Chondrocyte (in vitro differentiated cells): ENCODE results near the gene EMILIN2. TPM values are rescaled to one million over a fixed set of nuclear protein-coding genes. Genes with fewer than 3 reads are reported as not detected.

Source experiments
- DNase-seq: peaks from one replicate; pipeline ENCODE4 v3.0.0; 2021; ENCODE audit warnings: mixed read lengths, low spot score
- H3K27ac Mint-ChIP-seq: one replicate; pipeline ENCODE4 v1.8.0; 2021; ENCODE audit warnings: mild to moderate bottlenecking, moderate library complexity, mixed read lengths; ENCODE audit not compliant: unreplicated experiment
- H3K27me3 Mint-ChIP-seq: 2 replicates; pipeline ENCODE4 v1.8.0; 2021; ENCODE audit warnings: low read depth, mixed read lengths
- H3K36me3 Mint-ChIP-seq: 2 replicates; pipeline ENCODE4 v1.8.0; 2021; ENCODE audit warnings: low read depth, mixed read lengths
- H3K4me1 Mint-ChIP-seq: 2 replicates; pipeline ENCODE4 v1.8.0; 2021; ENCODE audit warnings: low read depth, mild to moderate bottlenecking, mixed read lengths
- H3K4me3 Mint-ChIP-seq: one replicate; pipeline ENCODE4 v1.8.0; 2021; ENCODE audit warnings: mild to moderate bottlenecking, moderate library complexity, mixed read lengths; ENCODE audit not compliant: unreplicated experiment
- H3K9me3 Mint-ChIP-seq: 2 replicates; pipeline ENCODE4 v1.8.0; 2021; ENCODE audit warnings: low read depth, mixed read lengths
- total RNA-seq: library from RNA; stranded (reverse); gene quantifications from 3 replicates; pipeline ENCODE4 v1.2.1, GENCODE V29; 2021
- TF ChIP-seq, protein P1 (sequence below): fragments of 200-600 bp; sonication (generic); IDR thresholded peaks from 2 replicates; pipeline ENCODE4 v1.5.0; 2021; ENCODE audit warnings: antibody characterized with exemption, mild to moderate bottlenecking, moderate library complexity

The EMILIN2 gene
- total RNA-seq, 1 donor from 2014 or later = 9.9 TPM

DNA sequence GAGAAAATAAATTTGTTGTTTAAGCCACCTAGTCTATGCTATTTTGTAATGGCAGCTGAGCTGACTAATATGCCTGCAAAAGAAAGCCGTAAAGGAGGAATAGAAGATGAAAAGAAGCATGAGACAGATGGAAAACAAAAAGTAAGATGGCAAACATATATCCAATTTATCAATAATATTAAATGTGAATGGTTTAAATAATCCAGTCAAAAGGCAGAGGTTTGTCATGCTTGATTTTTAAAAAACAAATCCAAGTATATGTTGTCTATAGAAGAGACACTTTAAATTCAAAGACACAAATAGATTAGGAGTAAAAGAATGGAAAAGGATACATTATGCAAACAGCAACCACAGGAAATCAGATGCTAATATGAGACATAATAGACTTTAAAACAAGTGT lies 35.4 kb upstream of the EMILIN2 start:
- H3K9me3 Mint-ChIP-seq = peaks cover 39% of the 10 kb centered on the region
- H3K4me1 Mint-ChIP-seq = peaks cover 2% of the 10 kb centered on the region
- no peak for DNase-seq
- peaks cover 12% of the 10 kb centered on the region for H3K36me3 Mint-ChIP-seq
- H3K4me3 Mint-ChIP-seq = no peak overlapping the region
- no peak overlapping the region for H3K27ac Mint-ChIP-seq
- TF ChIP-seq, protein P1, sequence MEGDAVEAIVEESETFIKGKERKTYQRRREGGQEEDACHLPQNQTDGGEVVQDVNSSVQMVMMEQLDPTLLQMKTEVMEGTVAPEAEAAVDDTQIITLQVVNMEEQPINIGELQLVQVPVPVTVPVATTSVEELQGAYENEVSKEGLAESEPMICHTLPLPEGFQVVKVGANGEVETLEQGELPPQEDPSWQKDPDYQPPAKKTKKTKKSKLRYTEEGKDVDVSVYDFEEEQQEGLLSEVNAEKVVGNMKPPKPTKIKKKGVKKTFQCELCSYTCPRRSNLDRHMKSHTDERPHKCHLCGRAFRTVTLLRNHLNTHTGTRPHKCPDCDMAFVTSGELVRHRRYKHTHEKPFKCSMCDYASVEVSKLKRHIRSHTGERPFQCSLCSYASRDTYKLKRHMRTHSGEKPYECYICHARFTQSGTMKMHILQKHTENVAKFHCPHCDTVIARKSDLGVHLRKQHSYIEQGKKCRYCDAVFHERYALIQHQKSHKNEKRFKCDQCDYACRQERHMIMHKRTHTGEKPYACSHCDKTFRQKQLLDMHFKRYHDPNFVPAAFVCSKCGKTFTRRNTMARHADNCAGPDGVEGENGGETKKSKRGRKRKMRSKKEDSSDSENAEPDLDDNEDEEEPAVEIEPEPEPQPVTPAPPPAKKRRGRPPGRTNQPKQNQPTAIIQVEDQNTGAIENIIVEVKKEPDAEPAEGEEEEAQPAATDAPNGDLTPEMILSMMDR = no peak
- no peaks in the 10 kb centered on the region for H3K27me3 Mint-ChIP-seq

DNA sequence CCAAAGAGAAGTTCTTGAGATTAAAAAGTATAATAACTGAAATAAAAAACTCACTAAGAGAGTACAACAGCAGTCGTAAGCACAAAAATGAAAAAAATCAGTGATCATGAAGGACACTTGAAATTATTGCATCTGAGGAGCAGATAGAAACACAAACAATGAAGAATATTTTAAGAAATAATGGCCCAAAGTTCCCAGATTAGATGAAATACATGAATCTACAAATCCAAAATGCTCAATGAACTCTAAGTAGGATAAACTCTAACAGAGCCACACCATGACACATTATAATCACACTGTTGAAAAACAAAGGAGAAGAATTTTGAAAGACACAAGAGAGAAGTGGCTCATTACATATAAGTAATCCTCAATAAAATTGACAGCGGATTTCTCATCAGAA lies 31.9 kb upstream of the EMILIN2 start:
- Mint-ChIP-seq H3K4me3 (no peak overlapping the region), H3K27ac (no peak overlapping the region), H3K9me3 (peaks cover 45% of the 10 kb centered on the region), H3K36me3 (peaks cover 10% of the 10 kb centered on the region), H3K27me3 (no peaks in the 10 kb centered on the region), H3K4me1 (no peaks in the 10 kb centered on the region)
- TF ChIP-seq, protein P1 = no peak
- no peak for DNase-seq

DNA sequence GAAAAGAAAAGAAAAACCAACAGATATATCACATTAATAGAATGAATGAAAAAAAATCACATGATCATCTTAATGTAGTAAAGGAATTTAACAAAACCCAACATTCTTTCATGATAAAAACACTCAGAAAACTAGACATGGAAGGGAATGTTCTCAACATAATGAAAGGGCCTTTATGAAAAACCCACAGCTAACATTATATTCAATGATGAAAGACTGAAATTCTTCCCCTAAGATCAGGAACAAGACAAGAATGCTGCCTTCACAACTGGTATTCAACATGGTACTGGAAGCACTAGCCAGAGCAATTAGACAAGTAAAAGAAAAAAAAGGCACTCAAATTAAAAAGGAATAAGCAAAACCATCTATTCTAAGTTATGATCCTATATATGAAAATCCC lies 28.5 kb upstream of the EMILIN2 start:
- no peak for DNase-seq
- H3K27ac Mint-ChIP-seq = no peak overlapping the region
- TF ChIP-seq, protein P1 = no peak
- H3K36me3 Mint-ChIP-seq = peaks cover 5% of the 10 kb centered on the region
- no peaks in the 10 kb centered on the region for H3K4me1 Mint-ChIP-seq
- H3K4me3 Mint-ChIP-seq = no peak overlapping the region
- peaks cover 19% of the 10 kb centered on the region for H3K9me3 Mint-ChIP-seq
- peaks cover 3% of the 10 kb centered on the region for H3K27me3 Mint-ChIP-seq

DNA sequence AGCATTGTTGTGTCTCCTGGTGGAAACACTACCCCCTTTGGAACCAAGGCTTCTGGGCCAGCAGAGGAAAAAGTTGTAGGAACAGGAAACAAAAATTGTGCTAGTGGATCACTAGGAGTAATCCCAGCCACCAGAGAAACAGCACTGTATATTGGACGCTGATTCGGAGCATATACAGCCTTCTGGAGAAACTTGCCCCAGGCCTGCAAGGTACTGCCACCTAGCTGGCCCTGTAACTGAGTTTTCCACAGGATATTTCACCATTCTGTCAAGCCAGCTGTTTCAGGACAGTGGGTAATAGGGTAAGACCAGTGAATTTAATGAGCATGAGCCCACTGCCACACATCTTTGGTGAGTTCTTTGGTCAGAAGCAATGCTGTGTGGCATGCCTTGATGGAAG lies 25.1 kb upstream of the EMILIN2 start:
- H3K27ac Mint-ChIP-seq = no peak overlapping the region
- DNase-seq = no peak
- no peaks in the 10 kb centered on the region for H3K4me1 Mint-ChIP-seq
- no peaks in the 10 kb centered on the region for H3K36me3 Mint-ChIP-seq
- no peak overlapping the region for H3K4me3 Mint-ChIP-seq
- H3K9me3 Mint-ChIP-seq = peaks cover 6% of the 10 kb centered on the region
- TF ChIP-seq, protein P1 = no peak
- peaks cover 3% of the 10 kb centered on the region for H3K27me3 Mint-ChIP-seq

DNA sequence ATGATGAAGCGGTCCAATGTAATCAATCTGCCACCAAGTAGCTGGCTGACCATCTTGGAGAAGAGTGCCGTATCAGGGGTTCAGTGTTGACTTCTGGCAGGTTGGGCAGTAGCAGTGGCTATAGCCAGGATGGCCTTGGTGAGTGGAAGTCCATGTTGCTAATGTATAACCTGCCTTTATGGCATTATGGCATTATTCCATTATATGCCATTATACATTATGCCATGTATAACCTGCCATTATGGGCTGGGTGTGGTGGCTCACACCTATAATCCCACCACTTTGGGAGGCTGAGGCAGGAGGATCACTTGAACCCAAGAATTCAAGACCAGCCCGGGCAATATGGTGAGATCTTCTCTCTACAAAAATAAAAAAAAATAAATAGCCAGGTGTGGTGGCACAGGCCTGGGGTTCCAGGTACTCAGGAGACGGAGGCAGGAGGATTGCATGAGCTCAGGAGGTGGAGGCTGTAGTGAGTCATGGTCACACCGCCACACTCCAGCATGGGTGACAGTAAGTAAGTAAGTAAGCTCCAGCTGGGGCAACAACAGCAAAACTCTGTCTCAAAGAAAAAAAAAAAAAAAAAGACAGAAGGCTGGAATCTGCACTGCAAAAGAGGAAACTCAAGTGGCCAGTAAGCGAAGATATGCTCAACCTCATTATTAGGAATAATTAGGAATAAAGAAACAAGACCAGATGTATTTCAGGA lies 24.4 kb upstream of the EMILIN2 start:
- Mint-ChIP-seq H3K27ac (no peak overlapping the region), H3K4me3 (no peak overlapping the region), H3K27me3 (peaks cover 3% of the 10 kb centered on the region), H3K9me3 (peaks cover 6% of the 10 kb centered on the region), H3K4me1 (no peaks in the 10 kb centered on the region), H3K36me3 (no peaks in the 10 kb centered on the region)
- no peak for DNase-seq
- TF ChIP-seq, protein P1 = no peak
